NCI-H146 treated with DMSO at 0.1 percent for 48 hours (cell line): ENCODE measurements around the gene MYO5A.
"Not testable (repeated sequence)": the region's sequence is repeated elsewhere in the genome, so short reads cannot be mapped to it uniquely, and the experiment has no call there.

Source experiments
- DNase-seq: peaks from one replicate; lab custom pipeline; 2025; ENCODE audit not compliant: unreplicated experiment; lab: John Stamatoyannopoulos, UW

Gene MYO5A

DNA sequence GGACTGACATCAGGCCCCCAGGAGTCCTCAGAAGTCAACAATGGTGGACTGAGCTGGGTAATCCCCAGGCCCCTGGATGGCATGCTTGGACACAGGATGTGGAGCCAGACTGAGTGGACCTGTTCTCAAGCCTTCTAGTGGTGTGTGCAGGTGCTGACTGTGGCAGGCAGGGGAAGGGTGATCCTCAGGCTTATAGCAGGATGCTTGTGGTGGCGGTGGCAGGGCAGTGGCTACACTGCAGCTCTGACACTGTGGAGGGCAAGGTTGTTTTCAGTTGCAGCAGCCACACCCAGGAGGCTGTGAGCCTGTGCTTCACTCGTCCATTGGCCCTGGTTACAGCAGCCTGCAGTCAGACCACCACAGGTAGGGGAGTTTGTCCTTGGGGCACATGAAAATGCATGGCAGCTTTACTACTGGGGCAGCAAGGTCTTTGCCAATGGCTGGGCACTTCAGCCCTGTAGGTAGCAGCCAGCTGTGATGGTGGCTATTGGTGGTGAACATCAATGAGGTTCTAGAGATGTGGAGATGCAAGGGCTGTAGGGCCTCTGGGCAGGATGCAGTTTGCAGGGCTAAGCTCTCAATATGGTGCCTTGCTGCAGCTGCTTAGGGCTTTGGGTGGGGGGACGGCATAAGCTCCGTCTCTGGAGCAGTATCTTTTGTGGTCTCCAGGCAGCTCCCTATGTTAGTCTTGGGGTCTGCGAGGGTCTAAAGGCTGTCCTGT, 17.5 kb upstream of the MYO5A start:
- DNase-seq: no peak

DNA sequence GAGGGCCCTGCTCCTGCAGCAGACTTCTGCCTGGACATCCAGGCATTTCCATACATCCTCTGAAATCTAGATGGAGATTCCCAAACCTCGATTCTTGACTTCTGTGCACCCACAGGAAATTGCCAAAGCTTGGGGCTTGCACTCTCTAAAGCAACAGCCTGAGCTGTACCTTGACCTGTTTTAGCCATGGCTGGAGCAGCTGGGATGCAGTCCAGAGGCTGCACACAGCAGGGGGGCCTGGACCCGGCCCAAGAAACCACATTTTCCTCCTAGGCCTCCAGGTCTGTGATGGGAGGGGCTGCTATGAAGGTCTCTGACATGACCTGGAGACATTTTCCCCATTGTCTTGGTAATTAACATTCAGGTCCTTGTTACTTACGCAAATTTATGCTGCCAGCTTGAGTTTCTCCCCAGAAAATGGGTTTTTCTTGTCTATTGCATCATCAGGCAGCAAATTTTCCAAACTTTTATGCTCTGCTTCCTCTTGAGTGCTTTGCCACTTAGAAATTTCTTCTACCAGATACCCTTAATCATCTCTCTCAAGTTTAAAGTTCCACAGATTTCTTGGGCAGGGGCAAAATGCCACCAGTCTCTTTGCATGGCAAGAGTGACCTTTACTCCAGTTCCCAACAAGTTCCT, 11.8 kb upstream of the MYO5A start:
- DNase-seq: no peak

DNA sequence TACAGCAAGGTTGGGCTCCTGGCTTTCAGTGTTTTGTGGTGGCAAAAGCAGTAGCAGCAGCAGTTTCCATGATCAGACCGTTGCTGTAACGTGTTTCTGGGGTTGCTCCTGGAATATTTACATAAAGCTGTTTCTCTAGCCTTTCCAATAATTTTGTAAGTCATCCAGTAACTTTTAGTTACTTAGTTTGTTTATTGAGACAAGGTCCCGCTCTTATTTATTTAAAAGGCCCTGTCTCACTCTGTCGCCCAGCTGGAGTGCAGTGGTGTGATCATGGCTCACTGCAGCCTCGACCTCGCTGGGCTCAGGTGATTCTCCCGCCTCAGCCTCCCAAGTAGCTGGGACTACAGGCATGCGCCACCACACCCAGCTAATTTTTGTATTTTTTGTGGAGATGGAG, 8.8 kb upstream of the MYO5A start:
- DNase-seq: no peak

GRCh38 chr15:52532427-52532826, 3.7 kb upstream of the MYO5A start:
- DNase-seq: no peak

- DNase-seq: no peak
Observed at GRCh38 chr15:52529940-52530339, 1.3 kb upstream of the MYO5A start.

DNA sequence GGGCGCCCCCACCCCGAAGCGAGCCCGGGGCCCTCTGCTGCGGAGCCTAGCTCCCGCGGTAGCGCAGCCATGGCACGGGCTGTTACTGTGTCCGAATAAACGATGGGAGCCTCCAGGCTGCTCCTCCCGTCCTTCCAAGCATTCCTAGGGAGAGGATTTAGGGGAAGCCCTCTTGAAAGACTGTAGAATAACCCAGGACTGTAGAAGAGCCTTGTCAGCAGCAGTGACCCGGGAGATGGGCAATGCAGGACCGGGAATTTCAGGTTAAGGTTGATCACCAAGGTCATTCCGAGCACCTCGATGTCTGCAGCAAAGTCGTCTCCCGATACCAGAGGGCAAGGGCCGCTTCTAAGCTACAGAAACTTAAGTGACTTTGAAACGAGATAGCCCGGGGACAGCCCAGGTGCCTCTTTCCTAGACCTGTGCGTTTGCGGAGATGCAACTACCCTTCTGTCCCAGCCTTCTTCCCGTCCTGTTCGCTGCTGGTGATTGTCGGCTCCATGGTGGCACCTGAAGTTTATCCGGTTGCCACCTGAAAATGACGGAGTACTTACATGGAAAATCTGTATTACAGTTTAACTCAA, 753 bp upstream of the MYO5A start:
- DNase-seq: peak; percentile 18

DNA sequence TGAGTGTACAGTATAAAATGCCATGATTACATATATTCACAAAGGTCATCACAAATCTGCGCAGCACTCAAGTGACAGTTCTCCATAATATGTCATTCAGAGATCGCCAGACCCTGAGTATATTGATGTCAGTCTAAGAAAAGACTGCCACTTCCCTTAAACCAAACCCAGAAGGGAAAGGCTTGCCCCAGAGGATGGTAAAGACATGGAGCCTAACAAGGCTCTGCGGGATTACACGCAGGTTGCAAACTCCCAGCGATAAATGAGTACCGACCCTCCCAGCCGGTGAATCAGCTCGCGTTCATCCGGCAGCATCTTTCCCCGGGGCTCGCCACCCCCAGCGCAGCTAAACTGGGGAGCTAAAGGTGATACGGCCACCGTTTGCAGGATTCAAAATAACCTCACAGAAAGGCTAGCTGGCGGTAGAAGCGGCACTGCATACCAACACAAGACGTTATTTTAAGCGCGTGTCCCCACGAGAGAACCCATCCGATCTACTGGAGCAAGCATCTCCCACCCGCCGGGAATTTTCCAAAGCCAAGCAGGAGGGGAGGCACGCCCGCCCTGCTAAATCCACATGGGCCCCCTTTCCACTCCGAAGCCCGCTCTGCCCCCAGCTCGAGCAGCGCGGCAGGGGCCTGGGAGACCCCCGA, 643 bp downstream of the MYO5A start:
- no peak for DNase-seq

DNA sequence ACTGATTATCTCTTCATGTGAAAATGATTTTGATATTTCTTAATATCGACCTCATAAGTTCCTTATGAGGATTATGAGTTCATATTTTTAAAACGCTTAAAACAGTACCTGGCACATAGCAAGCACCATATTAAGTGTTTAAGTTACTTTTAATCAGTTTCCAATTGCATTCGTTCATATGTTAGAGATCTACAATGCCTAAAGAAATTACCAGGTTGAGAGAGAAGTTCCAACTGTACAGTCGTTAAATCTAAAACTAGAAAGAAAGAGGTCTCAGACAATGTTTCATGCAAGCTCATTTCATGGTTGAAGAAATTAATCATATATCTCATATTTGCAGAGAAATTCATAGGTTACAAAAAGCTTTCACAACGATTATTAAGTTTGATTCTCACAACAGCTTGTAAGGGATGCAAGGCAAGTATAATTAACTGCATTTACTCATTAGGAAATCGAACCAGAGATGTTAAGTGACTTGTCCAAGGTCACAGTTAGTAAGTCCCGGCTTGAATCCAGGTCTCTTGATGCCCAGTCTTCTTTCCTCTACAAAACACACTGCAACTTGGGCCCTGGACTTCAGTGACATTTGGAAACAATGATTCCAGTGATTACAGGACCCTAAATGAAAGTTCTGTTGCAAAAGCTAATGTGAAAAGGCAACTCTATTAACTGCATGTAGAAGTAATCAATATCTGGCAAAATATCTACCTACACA, 1.3 kb downstream of the MYO5A start:
- DNase-seq: no peak

GRCh38 chr15:52524223-52525136, 4.2 kb downstream of the MYO5A start:
- no peak for DNase-seq

DNA sequence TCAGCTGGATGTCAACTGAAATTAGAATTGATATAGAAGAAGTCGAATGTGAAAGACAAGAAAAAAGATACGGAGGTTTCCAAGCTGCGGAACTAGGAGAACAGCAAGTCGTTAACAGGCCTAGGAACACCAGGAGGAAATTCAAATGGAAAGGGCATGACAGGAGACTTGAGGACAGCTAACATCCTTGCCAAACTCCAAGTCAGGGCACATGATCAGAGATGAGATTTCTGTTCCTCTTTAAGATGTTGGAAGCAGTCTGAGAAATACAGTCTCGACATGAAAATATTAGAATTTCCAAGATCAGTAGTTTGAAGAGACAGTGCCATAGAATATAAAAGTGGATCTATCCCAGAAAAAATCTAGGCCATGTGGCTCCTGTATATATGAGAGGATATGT, 5.0 kb downstream of the MYO5A start:
- no peak for DNase-seq

DNA sequence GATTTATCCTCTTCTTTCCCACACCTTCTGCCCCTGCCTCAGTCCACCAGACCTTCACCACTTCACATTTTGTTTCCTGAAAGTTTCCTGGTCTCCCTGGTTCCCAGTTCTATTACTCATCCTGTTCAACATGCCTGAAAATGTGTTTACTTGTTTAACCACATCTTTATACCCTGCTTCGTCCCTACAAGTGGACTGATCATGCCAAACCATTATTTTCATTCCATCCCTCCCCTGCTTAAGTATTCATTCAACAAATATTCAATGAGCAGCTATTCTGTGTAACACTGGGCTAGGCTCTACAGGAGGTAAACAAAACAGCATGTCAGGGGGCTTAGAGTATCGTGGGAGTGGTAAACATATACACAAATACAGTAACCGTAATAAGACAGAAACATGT, 5.5 kb downstream of the MYO5A start:
- no peak for DNase-seq

DNA sequence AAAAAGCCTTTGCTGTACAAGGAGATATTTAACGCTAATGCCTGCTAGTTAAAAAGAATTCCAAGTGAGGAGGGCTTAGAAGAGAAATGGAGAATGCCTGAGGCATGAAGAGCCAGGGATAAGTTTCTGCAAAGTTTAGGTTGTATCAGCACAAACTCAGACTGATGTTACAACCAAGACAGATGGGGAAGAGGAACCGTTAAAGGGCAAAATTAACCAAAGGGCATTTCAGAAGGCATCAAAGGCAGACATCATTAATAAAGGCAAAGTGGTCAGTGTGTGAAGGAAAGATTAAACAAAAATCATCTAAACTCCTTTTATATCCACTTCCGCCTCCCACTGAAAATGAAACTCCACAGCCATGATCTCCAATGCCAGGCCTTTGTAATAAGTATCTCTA, 7.0 kb downstream of the MYO5A start:
- DNase-seq: no peak

- no peak for DNase-seq
Observed at GRCh38 chr15:52520421-52520820, 8.3 kb downstream of the MYO5A start.

DNA sequence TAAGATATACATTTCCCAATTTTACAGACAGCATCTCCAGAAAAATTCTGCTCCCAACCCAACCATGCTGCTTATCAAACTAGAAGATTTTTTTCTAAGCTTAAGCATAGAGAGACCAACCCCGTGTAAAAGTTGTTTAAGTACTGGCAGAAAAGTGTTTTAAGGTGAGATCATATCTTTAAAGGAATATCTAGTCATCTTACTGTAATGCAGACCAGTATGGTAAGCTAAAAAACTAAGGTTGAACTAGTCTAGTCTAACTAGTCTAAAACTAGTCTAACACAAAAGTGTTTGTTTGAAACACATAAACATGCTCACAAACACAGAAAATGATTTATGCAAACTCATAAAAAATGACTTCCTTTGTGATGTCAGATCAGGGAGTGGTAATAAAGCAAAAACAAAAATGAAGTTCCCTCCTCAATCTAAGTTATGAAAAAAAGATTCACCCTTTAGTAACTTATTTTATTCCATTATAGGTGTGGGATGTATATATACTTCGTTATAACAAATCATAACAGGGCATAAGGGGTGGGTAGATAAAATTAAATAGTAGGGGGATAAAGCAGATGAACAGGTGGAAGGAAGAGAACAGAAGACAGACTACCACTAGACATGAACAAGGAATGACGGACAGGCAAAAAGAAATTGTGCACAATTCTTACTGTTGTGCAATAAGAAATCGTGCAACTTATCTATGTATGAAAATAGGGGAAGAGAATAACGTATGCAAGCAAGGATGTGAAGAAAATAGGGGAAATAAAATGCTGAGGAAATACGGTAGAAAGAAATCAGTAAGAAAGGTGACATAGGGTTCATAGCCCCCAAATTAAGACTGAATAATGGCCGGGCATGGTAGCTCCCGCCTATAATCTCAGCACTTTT, 10.0 kb downstream of the MYO5A start:
- DNase-seq: no peak

GRCh38 chr15:52517014-52517413, 11.7 kb downstream of the MYO5A start:
- DNase-seq: no peak

GRCh38 chr15:52515343-52515742, 13.3 kb downstream of the MYO5A start:
- no peak for DNase-seq

- DNase-seq: no peak
Observed at GRCh38 chr15:52514482-52514881, 14.2 kb downstream of the MYO5A start.

- not testable (repeated sequence) for DNase-seq
Observed at GRCh38 chr15:52512869-52513268, 15.8 kb downstream of the MYO5A start.

- no peak for DNase-seq
Observed at GRCh38 chr15:52511084-52511483, 17.6 kb downstream of the MYO5A start.
